Pancreas (tissue), 10 donors: Measurements from ENCODE around the gene HOXA9. TPM values are rescaled to one million over a fixed set of nuclear protein-coding genes. Genes with fewer than 3 reads are reported as not detected.

Source experiments
- ATAC-seq, 4 donors: fragments of 200-7000 bp; cut with Tn5 transposase; one replicate each; pipeline versions ENCODE4 v1.8.0 to v1.9.1; 2020; ENCODE audit warnings: mild to moderate bottlenecking in 4 of 4, moderate library complexity in 4 of 4
- DNase-seq, 6 donors: peaks; one replicate each; pipeline ENCODE4 v3.0.0-alpha.2; 2020
- FAIRE-seq: peaks from 2 replicates; lab custom pipeline; 2012; peaks lifted over from hg19 to GRCh38; lab: Jason Lieb, UNC
- H3K27ac ChIP-seq, 4 donors: fragments of 200-600 bp; sonication (generic); 1 replicate in 3 of 4; 2 replicates in 1 of 4; pipeline versions ENCODE4 v1.5.0 to v1.8.0; 2020
- H3K27me3 ChIP-seq, 4 donors: fragments of 200-600 bp; one replicate each; pipeline ENCODE4 v1.8.0; 2021
- H3K36me3 ChIP-seq, 3 donors: fragments of 200-600 bp; sonication (generic) in 1 of 3; one replicate each; pipeline versions ENCODE4 v1.5.0 to v1.8.0; 2020 to 2021
- H3K4me1 ChIP-seq, 3 donors: fragments of 200-600 bp; one replicate each; pipeline ENCODE4 v1.8.0; 2021
- H3K4me3 ChIP-seq, 4 donors: fragments of 200-600 bp; sonication (generic) in 2 of 4; one replicate each; pipeline versions ENCODE4 v1.5.0 to v1.8.0; 2020 to 2021
- H3K9me3 ChIP-seq, 4 donors: fragments of 200-600 bp; one replicate each; pipeline ENCODE4 v1.8.0; 2021
- WGBS, 2 donors: extraction: QIAGEN DNeasy Blood & Tissue Kit; methylation state at CpG; one replicate each; pipeline ENCODE4 v1.1.7; 2013; 5-methylcytosine and 5-hydroxymethylcytosine counted together
- intact Hi-C, 3 donors: fragments of 100-400 bp; cut with DNase I; formaldehyde crosslinking; loops; one replicate each; pipeline versions ENCODE4 v1.11.1 to v1.14.2; 2022
- polyA plus RNA-seq, 2 donors: library from polyadenylated mRNA; stranded (reverse); fragments of 200-250 nt; gene quantifications; one replicate each; pipeline ENCODE4 v1.2.3, GENCODE V29; 2013
- total RNA-seq, 6 donors: library from RNA; stranded (reverse); fragmentation: NEBNext Ultra II Directional in 4 of 6; extraction: Animal tissue kit (Norgen Biotek cat#: 25700) in 4 of 6; gene quantifications; one replicate each; pipeline versions ENCODE4 v1.2.1 to v1.2.4, GENCODE V29; 2021 to 2023
- TF ChIP-seq, protein P1 (sequence below), 4 donors: fragments of 200-600 bp; sonication (generic) in 3 of 4; IDR thresholded peaks; one replicate each; pipeline versions ENCODE4 v1.5.0 to v1.8.0; 2021; ENCODE audit warnings: antibody characterized with exemption in 4 of 4
- donor health status: healthy with polysubstance abuse.
- donor health status: DM: no; HTN: no; CAD: no; lungs with moderate emphysema.
- donor health status: DM: no; HTN: no; CAD: no.
- donor health status: control.
- donor health status: control.
- donor health status: Bipolar disorder and iron deficiency.
- donor health status: DM: yes; HTN: yes; CAD: no.
- donor health status: DM: no; HTN: no; CAD: no.
- donor health status: DM: no; HTN: no; CAD: no.
- donor health status: DM: yes; HTN: yes; CAD: no.

HOXA9 gene
- total and polyA plus RNA-seq, 8 donors = 0.09 to 0.13 TPM; not detected in 6

- FAIRE-seq = no peak
- TF ChIP-seq, protein P1, sequence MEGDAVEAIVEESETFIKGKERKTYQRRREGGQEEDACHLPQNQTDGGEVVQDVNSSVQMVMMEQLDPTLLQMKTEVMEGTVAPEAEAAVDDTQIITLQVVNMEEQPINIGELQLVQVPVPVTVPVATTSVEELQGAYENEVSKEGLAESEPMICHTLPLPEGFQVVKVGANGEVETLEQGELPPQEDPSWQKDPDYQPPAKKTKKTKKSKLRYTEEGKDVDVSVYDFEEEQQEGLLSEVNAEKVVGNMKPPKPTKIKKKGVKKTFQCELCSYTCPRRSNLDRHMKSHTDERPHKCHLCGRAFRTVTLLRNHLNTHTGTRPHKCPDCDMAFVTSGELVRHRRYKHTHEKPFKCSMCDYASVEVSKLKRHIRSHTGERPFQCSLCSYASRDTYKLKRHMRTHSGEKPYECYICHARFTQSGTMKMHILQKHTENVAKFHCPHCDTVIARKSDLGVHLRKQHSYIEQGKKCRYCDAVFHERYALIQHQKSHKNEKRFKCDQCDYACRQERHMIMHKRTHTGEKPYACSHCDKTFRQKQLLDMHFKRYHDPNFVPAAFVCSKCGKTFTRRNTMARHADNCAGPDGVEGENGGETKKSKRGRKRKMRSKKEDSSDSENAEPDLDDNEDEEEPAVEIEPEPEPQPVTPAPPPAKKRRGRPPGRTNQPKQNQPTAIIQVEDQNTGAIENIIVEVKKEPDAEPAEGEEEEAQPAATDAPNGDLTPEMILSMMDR (IDR thresholded peaks at IDR 0.05) = no peak
These were observed 43.0 kb downstream of the HOXA9 start for GRCh38 chr7:27122077-27122910.

GRCh38 chr7:27121684-27122076 is 43.7 kb downstream of the HOXA9 start:
- Histone ChIP-seq H3K9me3 (no peaks in the 10 kb centered on the region), H3K4me1 (peaks cover 0 to 3% (median 0%) of the 10 kb centered on the region in 3 donors), H3K27ac (no peak overlapping the region), H3K36me3 (no peaks in the 10 kb centered on the region), H3K4me3 (no peak overlapping the region), H3K27me3 (peaks cover 0 to 49% (median 2%) of the 10 kb centered on the region in 4 donors)
- DNase-seq (no peak), FAIRE-seq (no peak), ATAC-seq (no peak)
- intact Hi-C loops = no loop called here
- TF ChIP-seq, protein P1 (IDR thresholded peaks at IDR 0.05) = no peak
- WGBS, 2 donors = 36 to 48% methylated on average over 7 of the region's 7 CpGs

More at GRCh38 chr7:27122077-27122910, 43.0 kb downstream of the HOXA9 start:
- DNase-seq = no peak
- no peak overlapping the region for H3K4me3 ChIP-seq
- WGBS, 2 donors = 10 to 20% methylated on average over 42 of the region's 42 CpGs
- H3K36me3 ChIP-seq = no peaks in the 10 kb centered on the region
- H3K9me3 ChIP-seq = no peaks in the 10 kb centered on the region
- H3K27me3 ChIP-seq = peaks cover 0 to 48% (median 2%) of the 10 kb centered on the region in 4 donors
- peaks cover 0 to 3% (median 0%) of the 10 kb centered on the region in 3 donors for H3K4me1 ChIP-seq
- no peak overlapping the region for H3K27ac ChIP-seq
- peak in 2 of 4 donors; percentile 42 to 54 for ATAC-seq
- intact Hi-C loops = no loop called here

DNA sequence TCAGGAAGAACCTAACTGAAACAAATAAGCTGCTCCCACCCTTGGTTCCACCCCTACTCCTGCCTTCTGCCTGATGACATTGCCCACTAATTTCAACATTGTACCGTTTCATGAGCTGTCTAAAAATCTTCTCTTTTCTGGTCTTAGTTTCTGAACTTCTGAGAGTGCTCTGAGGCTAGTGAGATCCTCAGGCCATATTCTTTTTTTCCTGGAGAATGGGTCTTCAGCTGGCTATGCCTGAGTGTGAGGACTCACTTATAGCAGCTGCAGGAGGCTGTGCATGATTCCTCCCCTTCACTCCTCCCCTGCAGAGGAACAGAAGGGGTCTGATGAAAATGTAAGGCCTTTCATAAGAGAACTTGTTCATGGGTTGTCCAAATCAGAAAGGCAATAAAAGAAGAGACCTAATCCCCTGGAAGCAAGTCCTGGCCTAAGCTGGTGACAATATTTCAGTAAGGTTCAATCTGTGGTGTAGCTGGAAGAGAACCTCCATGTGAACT is 45.9 kb downstream of the HOXA9 start:
- TF ChIP-seq, protein P1 (IDR thresholded peaks at IDR 0.05) = no peak
- DNase-seq = no peak
- Histone ChIP-seq H3K4me1 (peaks cover 0 to 3% (median 0%) of the 10 kb centered on the region in 3 donors), H3K27me3 (peaks cover 0 to 58% (median 4%) of the 10 kb centered on the region in 4 donors), H3K9me3 (no peaks in the 10 kb centered on the region), H3K36me3 (no peaks in the 10 kb centered on the region), H3K4me3 (no peak overlapping the region), H3K27ac (no peak overlapping the region)
- intact Hi-C loops = no loop called here
- 47 to 54% methylated on average over 1 of the region's 1 CpG for WGBS, 2 donors
- no peak for ATAC-seq
- no peak for FAIRE-seq

GRCh38 chr7:27118580-27118979 is 46.8 kb downstream of the HOXA9 start:
- Histone ChIP-seq H3K27me3 (peaks cover 0 to 53% (median 4%) of the 10 kb centered on the region in 4 donors), H3K4me3 (no peak overlapping the region), H3K9me3 (no peaks in the 10 kb centered on the region), H3K4me1 (peaks cover 0 to 3% (median 0%) of the 10 kb centered on the region in 3 donors), H3K27ac (no peak overlapping the region), H3K36me3 (no peaks in the 10 kb centered on the region)
- intact Hi-C loops = no loop called here
- TF ChIP-seq, protein P1 (IDR thresholded peaks at IDR 0.05) = no peak
- FAIRE-seq = no peak
- ATAC-seq = no peak
- DNase-seq = no peak
- WGBS, 2 donors = 36 to 46% methylated on average over 3 of the region's 3 CpGs
